Measurements from ENCODE around the gene PRSS8.
"Not testable (repeated sequence)": the region's sequence is repeated elsewhere in the genome, so short reads cannot be mapped to it uniquely, and the experiment has no call there.

The PRSS8 gene

GRCh38 chr16:31179219-31179746 is 43.8 kb upstream of the PRSS8 start:
- no peak for DNase-seq (ENCODE audit: low read depth)
- TF ChIP-seq, protein P1, sequence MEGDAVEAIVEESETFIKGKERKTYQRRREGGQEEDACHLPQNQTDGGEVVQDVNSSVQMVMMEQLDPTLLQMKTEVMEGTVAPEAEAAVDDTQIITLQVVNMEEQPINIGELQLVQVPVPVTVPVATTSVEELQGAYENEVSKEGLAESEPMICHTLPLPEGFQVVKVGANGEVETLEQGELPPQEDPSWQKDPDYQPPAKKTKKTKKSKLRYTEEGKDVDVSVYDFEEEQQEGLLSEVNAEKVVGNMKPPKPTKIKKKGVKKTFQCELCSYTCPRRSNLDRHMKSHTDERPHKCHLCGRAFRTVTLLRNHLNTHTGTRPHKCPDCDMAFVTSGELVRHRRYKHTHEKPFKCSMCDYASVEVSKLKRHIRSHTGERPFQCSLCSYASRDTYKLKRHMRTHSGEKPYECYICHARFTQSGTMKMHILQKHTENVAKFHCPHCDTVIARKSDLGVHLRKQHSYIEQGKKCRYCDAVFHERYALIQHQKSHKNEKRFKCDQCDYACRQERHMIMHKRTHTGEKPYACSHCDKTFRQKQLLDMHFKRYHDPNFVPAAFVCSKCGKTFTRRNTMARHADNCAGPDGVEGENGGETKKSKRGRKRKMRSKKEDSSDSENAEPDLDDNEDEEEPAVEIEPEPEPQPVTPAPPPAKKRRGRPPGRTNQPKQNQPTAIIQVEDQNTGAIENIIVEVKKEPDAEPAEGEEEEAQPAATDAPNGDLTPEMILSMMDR (IDR thresholded peaks at IDR 0.05; ENCODE audit: low read depth, low read length, missing control alignments): no peak
- peak overlapping the region; percentile 88 for H3K4me3 ChIP-seq (ENCODE audit: low read depth, low read length)

DNA sequence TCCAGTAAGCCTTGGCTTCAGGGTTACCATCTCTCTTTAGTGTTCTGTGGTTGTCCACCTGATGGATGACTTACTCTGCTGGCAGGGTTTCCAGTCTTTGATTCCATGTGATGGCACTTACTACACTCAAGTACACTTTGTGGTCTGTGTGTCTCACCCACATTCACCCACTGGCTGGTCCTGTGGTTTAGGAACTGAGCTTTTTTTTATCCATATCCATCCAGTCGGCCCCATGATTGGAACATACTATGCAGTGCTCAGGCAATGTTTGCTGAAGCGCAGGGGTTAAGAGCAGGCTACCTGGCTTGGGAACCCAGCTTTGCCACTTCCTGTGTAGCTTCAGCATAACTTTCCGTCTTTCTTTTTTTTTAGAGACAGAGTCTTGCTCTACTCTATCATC is 41.6 kb upstream of the PRSS8 start:
- TF ChIP-seq, protein P1 (IDR thresholded peaks at IDR 0.05; ENCODE audit: low read depth, low read length, missing control alignments): no peak
- H3K4me3 ChIP-seq (ENCODE audit: low read depth, low read length): no peak overlapping the region
- DNase-seq (ENCODE audit: low read depth): no peak

- DNase-seq (ENCODE audit: low read depth); H3K4me3 ChIP-seq (ENCODE audit: low read depth, low read length): not testable (repeated sequence)
Observed at GRCh38 chr16:31170048-31170447, 34.5 kb upstream of the PRSS8 start.

- DNase-seq (ENCODE audit: low read depth): no peak
- TF ChIP-seq, protein P1 (IDR thresholded peaks at IDR 0.05; ENCODE audit: low read depth, low read length, missing control alignments): no peak
- no peak overlapping the region for H3K4me3 ChIP-seq (ENCODE audit: low read depth, low read length)
Observed at GRCh38 chr16:31168848-31169247, 33.3 kb upstream of the PRSS8 start.

DNA sequence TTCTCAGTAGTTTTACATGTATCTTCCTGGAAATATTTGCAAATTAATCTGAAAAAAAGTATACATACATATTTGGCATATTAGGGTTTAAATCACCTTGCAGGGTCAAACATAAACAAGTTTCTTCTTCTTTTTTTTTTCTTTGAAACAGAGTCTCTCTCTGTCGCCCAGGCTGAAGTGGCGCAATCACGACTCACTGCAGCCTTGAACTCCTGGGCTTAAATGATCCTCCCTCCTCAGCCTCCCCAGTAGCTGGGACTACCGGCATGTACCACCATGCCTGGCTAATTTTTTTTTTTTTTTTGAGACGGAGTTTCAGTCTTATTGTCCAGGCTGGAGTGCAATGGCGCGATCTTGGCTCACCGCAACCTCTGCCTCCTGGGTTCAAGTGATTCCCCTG is 31.8 kb upstream of the PRSS8 start:
- DNase-seq (ENCODE audit: low read depth): no peak
- TF ChIP-seq, protein P1 (IDR thresholded peaks at IDR 0.05; ENCODE audit: low read depth, low read length, missing control alignments): no peak
- H3K4me3 ChIP-seq (ENCODE audit: low read depth, low read length): no peak overlapping the region

DNA sequence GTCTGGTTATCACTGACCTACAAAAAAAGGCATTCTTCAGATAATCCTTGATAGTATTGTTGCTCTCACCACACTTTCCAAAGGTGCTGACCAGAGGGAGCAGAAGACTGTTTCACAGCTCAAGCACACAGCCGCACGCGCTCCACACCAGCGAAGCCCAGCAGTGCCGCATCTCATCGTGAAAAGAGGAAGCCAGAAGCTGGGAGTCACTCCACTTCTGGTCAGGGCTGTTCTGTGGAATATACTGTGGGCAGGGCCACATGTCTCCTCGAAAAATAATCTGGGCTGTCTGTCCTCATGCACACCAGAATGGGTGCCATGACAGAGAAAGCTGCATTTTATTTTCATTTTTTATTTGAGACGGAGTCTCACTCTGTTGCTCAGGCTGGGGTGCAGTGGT is 21.6 kb upstream of the PRSS8 start:
- no peak overlapping the region for H3K4me3 ChIP-seq (ENCODE audit: low read depth, low read length)
- TF ChIP-seq, protein P1 (IDR thresholded peaks at IDR 0.05; ENCODE audit: low read depth, low read length, missing control alignments): no peak
- DNase-seq (ENCODE audit: low read depth): no peak

DNA sequence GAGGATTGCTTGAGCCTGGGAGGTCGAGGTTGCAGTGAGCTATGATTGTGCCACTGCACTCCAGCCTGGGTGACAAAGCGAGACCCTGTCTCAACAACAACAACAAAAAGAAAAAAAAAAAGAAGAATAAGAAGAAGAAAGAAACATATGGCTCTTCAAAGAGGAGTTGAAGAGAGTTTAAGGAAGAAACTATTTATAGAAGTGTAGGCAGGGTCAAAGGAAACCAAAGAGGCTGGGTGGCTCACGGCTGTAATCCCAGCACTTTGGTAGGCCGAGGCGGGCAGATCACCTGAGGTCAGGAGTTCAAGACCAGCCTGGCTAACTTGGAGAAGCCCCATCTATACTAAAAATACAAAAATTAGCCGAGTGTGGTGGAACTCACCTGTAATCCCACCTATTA is 15.4 kb upstream of the PRSS8 start:
- not testable (repeated sequence) for H3K4me3 ChIP-seq (ENCODE audit: low read depth, low read length); DNase-seq (ENCODE audit: low read depth)

GRCh38 chr16:31149894-31150890 is 14.7 kb upstream of the PRSS8 start, which contains the start of gene PRSS36:
TSS of gene PRSS36 (minus strand) at chr16:31150066. CDS start at chr16:31150035, 31 bp downstream.
- TF ChIP-seq, protein P1 (IDR thresholded peaks at IDR 0.05; ENCODE audit: low read depth, low read length, missing control alignments): no peak
- DNase-seq (ENCODE audit: low read depth): no peak
- no peak within 1 kb of the TSS for H3K4me3 ChIP-seq (ENCODE audit: low read depth, low read length)

Measured in GM12864 (cell line).